ENCODE measurements around the gene SH2D1B. TPM values are rescaled to one million over a fixed set of nuclear protein-coding genes. Genes with fewer than 3 reads are reported as not detected.

The SH2D1B gene
- total and polyA plus RNA-seq, 10 donors, result 0.85 to 11.0 (median 4.6) TPM

DNA sequence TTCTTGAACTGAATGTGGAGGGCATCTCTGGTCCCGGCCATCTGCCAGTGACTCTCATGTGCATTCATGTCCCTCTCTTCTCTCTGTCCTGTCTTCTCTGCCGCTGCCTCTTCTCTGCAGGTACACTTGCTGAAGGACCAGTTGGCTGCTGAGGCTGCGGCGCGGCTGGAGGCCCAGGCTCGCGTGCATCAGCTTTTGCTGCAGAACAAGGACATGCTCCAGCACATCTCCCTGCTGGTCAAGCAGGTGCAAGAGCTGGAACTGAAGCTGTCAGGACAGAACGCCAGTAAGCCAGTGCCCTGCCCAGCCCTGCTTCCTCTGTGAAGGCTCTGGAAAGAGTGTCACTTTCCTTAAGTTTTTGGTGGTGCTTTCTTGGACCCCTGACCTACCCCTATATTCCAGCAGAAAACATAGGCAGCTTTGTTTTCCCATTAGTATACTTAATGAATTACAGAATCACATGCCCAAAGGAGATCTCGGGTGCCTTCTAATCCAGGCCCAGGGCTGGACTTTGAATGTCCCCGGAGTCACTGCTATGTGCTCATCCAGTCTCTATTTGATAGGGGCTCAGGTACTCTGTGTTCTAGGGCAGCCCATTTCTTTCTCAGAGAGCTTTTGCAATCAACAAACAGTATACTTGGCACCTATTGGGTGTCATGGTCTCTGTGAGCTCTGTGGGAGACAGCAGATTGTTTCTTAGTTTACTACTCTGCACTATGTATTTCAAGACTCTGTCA is 46.5 kb downstream of the SH2D1B start:
- peaks cover 0 to 27% (median 0%) of the 10 kb centered on the region in 6 donors for H3K36me3 ChIP-seq
- TF ChIP-seq POLR2AphosphoS5 (IDR thresholded peaks at IDR 0.05) (no peak), POLR2A (IDR thresholded peaks at IDR 0.05) (no peak)
- TF ChIP-seq, protein P1, sequence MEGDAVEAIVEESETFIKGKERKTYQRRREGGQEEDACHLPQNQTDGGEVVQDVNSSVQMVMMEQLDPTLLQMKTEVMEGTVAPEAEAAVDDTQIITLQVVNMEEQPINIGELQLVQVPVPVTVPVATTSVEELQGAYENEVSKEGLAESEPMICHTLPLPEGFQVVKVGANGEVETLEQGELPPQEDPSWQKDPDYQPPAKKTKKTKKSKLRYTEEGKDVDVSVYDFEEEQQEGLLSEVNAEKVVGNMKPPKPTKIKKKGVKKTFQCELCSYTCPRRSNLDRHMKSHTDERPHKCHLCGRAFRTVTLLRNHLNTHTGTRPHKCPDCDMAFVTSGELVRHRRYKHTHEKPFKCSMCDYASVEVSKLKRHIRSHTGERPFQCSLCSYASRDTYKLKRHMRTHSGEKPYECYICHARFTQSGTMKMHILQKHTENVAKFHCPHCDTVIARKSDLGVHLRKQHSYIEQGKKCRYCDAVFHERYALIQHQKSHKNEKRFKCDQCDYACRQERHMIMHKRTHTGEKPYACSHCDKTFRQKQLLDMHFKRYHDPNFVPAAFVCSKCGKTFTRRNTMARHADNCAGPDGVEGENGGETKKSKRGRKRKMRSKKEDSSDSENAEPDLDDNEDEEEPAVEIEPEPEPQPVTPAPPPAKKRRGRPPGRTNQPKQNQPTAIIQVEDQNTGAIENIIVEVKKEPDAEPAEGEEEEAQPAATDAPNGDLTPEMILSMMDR (IDR thresholded peaks at IDR 0.05 in 8 of 11, conservative IDR thresholded peaks at IDR 0.05 in 3 of 11), result no peak
- H3K4me1 ChIP-seq, result no peaks in the 10 kb centered on the region
- H3K4me3 ChIP-seq, result no peak overlapping the region
- DNase-seq, result no peak
- intact Hi-C loops (cut with DNase I; ENCODE audit: low total_unique reads), result no loop called here
- 86 to 97% (median 94%) methylated on average over 10 of the region's 10 CpGs for WGBS, 5 donors
- H3K27ac ChIP-seq, result no peak overlapping the region
- H3K27me3 ChIP-seq (replicated peaks in 1 of 7), result peaks cover 0 to 8% (median 0%) of the 10 kb centered on the region in 7 donors
- H3K9me3 ChIP-seq, result no peaks in the 10 kb centered on the region

DNA sequence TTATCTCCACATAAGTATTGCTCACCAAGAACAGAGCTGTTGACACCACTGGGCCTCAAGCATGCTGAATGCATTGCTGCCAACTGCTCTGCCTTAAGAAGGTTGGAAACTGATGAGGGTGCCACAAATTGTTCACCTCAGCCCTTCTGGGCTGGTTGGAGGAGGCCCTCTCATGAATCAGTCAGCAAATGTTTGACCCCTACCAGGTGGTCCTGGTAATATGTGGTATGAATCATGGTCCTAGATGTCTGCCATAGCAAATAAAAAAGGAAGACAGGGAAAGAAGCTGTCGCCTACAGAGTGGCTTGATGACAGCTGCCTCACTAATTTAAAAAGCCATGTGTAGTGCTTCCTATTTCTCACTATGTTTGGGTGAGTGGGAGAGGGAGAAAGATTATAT is 47.4 kb downstream of the SH2D1B start:
- Histone ChIP-seq H3K9me3 (no peaks in the 10 kb centered on the region), H3K4me3 (no peak overlapping the region), H3K27ac (no peak overlapping the region), H3K4me1 (no peaks in the 10 kb centered on the region), H3K27me3 (replicated peaks in 1 of 7) (peaks cover 0 to 8% (median 0%) of the 10 kb centered on the region in 7 donors), H3K36me3 (peaks cover 0 to 27% (median 0%) of the 10 kb centered on the region in 6 donors)
- intact Hi-C loops (cut with DNase I; ENCODE audit: low total_unique reads), result no loop called here
- WGBS, 5 donors, result 77 to 97% (median 86%) methylated on average over 1 of the region's 1 CpG
- DNase-seq, result no peak
- TF ChIP-seq POLR2A (IDR thresholded peaks at IDR 0.05), result no peak
- TF ChIP-seq, protein P1 (IDR thresholded peaks at IDR 0.05 in 8 of 11, conservative IDR thresholded peaks at IDR 0.05 in 3 of 11), result no peak
- TF ChIP-seq POLR2AphosphoS5 (IDR thresholded peaks at IDR 0.05), result no peak

DNA sequence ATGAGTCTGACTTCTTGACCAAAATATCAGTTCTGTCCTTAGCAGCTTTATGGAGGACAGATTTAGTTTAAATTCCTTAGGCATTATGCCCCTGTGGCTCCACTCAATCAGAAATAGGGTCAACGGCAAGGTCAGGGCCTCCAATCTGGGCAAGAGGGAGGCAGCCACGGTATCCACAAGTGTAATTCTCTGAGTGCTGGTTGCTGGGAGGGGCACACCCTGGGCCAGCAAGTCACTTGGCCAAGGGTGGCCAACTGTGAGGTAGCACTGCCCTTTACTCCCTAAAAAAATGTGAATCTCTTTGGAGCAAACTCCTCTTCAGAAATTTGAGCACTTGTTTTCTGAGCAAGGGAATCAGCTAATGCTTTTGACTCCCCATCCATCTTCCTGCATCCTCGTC is 48.1 kb downstream of the SH2D1B start:
- TF ChIP-seq POLR2A (IDR thresholded peaks at IDR 0.05) (no peak), POLR2AphosphoS5 (IDR thresholded peaks at IDR 0.05) (no peak)
- TF ChIP-seq, protein P1 (IDR thresholded peaks at IDR 0.05 in 8 of 11, conservative IDR thresholded peaks at IDR 0.05 in 3 of 11), result no peak
- no peak overlapping the region for H3K4me3 ChIP-seq

DNA sequence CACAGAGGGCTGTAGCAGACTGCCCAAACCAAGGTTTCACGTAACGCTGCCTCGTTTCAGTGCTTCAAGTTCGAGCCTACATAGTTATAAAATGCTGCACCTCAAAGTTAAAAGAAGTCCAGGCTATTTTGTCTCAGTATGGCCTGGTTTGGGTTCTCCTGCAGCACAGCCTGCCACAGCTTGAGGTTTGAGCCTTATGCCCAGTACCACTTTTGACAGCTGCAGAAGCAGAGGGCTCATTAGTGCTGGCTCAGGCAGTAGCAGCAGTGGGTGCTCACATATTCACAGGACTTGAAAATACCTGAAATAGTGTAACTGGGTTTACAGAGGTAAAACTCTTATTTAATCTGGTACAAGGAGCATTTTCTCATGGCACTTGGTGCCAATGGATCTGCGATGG is 50.6 kb downstream of the SH2D1B start:
- intact Hi-C loops (cut with DNase I; ENCODE audit: low total_unique reads), result no loop called here
- peaks cover 0 to 13% (median 0%) of the 10 kb centered on the region in 7 donors for H3K27me3 ChIP-seq (replicated peaks in 1 of 7)
- no peak for TF ChIP-seq POLR2AphosphoS5 (IDR thresholded peaks at IDR 0.05)
- no peak for TF ChIP-seq POLR2A (IDR thresholded peaks at IDR 0.05)
- TF ChIP-seq, protein P1 (IDR thresholded peaks at IDR 0.05 in 8 of 11, conservative IDR thresholded peaks at IDR 0.05 in 3 of 11), result no peak
- no peaks in the 10 kb centered on the region for H3K4me1 ChIP-seq
- peaks cover 0 to 20% (median 0%) of the 10 kb centered on the region in 6 donors for H3K36me3 ChIP-seq
- no peak for DNase-seq
- no peak overlapping the region for H3K4me3 ChIP-seq
- WGBS, 5 donors, result 71 to 95% (median 88%) methylated on average over 5 of the region's 5 CpGs
- H3K9me3 ChIP-seq, result no peaks in the 10 kb centered on the region
- no peak overlapping the region for H3K27ac ChIP-seq

More for the DNA sequence above, 48.1 kb downstream of the SH2D1B start:
- Histone ChIP-seq H3K4me1 (no peaks in the 10 kb centered on the region), H3K9me3 (no peaks in the 10 kb centered on the region), H3K36me3 (peaks cover 0 to 27% (median 0%) of the 10 kb centered on the region in 6 donors), H3K27ac (no peak overlapping the region), H3K27me3 (replicated peaks in 1 of 7) (peaks cover 0 to 8% (median 0%) of the 10 kb centered on the region in 7 donors)
- intact Hi-C loops (cut with DNase I; ENCODE audit: low total_unique reads), result no loop called here
- DNase-seq, result no peak
- 74 to 92% (median 81%) methylated on average over 3 of the region's 3 CpGs for WGBS, 5 donors

Measured in spleen (tissue), 11 donors.